Measurements from ENCODE around the gene DACT1. TPM values are rescaled to one million over a fixed set of nuclear protein-coding genes. Genes with fewer than 3 reads are reported as not detected.

Gene DACT1
- total RNA-seq, 2 donors from 2014 or later, result 0.42 to 4.2 TPM

GRCh38 chr14:58634406-58635090, 3.2 kb upstream of the DACT1 start:
- Mint-ChIP-seq H3K9me3 (no peaks in the 10 kb centered on the region), H3K4me1 (peaks cover 52% of the 10 kb centered on the region), H3K27ac (peak overlapping the region; percentile 4), H3K4me3 (no peak overlapping the region), H3K27me3 (ENCODE audit: insufficient read depth) (peaks cover 38% of the 10 kb centered on the region), H3K36me3 (ENCODE audit: low read depth) (no peaks in the 10 kb centered on the region)
- peaks cover 40% of the 10 kb centered on the region for H3K27me3 ChIP-seq (ENCODE audit: control insufficient read depth, insufficient read depth, low read length, poor library complexity, severe bottlenecking)
- H3K36me3 ChIP-seq (ENCODE audit: control insufficient read depth, insufficient read depth, low read length), result no peaks in the 10 kb centered on the region
- no peaks in the 10 kb centered on the region for H3K9me3 ChIP-seq (ENCODE audit: control insufficient read depth, low read length)
- H3K4me3 ChIP-seq (ENCODE audit: low read length), result peak overlapping the region; percentile 57
- peaks cover 18% of the 10 kb centered on the region for H3K4me1 ChIP-seq (ENCODE audit: control insufficient read depth, insufficient read depth, low read length)
- peak overlapping the region; percentile 62 for H3K9ac ChIP-seq (ENCODE audit: extremely low read depth, low read length, poor library complexity, severe bottlenecking)
- TF ChIP-seq, protein P1, sequence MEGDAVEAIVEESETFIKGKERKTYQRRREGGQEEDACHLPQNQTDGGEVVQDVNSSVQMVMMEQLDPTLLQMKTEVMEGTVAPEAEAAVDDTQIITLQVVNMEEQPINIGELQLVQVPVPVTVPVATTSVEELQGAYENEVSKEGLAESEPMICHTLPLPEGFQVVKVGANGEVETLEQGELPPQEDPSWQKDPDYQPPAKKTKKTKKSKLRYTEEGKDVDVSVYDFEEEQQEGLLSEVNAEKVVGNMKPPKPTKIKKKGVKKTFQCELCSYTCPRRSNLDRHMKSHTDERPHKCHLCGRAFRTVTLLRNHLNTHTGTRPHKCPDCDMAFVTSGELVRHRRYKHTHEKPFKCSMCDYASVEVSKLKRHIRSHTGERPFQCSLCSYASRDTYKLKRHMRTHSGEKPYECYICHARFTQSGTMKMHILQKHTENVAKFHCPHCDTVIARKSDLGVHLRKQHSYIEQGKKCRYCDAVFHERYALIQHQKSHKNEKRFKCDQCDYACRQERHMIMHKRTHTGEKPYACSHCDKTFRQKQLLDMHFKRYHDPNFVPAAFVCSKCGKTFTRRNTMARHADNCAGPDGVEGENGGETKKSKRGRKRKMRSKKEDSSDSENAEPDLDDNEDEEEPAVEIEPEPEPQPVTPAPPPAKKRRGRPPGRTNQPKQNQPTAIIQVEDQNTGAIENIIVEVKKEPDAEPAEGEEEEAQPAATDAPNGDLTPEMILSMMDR (conservative IDR thresholded peaks at IDR 0.05), result no peak
- 45 to 62% methylated on average over 4 to 5 of the region's 5 CpGs for WGBS, 2 experiments (ENCODE audit: insufficient coverage in 1 of 2, insufficient read length in 1 of 2)
- no peak for DNase-seq
- H3K27ac ChIP-seq (ENCODE audit: low read depth, low read length), result peak overlapping the region; percentile 4

DNA sequence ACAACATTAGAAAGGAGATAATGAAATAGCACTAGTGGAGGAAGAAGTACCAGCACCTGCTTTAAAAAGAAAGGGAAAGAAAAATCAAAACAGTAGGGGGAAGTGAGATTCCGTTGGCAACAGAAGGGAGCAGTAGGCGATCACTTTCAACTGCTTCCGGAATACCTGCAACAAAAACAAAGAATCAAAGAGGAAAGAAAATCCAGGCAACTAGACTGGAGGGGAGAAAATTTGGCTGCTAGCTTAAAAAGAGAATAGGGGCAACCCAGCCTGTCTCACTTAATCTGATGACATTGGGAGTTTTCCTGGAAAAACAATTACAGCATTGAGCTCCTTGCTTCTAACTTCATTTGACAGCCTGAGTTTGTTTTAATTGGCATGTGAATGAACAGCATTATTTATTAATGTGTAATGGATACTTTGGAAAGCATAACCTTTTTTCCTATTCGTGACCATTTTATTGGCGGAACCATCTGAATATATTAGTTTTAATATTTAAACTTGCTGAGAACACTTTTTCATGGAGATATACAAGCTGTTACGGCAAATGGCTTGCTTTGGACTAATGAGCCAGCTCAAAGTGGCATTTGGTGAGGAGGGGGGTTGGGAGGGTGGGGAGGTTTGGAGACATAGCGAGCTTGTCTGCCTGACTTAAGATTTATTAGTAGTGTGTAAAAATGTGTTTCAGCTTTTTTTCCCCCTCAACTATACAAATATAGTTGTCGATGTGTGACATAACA, 2.5 kb upstream of the DACT1 start:
- Mint-ChIP-seq H3K9me3 (no peaks in the 10 kb centered on the region), H3K27me3 (ENCODE audit: insufficient read depth) (peaks cover 41% of the 10 kb centered on the region), H3K27ac (peak overlapping the region; percentile 4), H3K36me3 (ENCODE audit: low read depth) (no peaks in the 10 kb centered on the region), H3K4me3 (no peak overlapping the region), H3K4me1 (peaks cover 55% of the 10 kb centered on the region)
- peak overlapping the region; percentile 57 for H3K4me3 ChIP-seq (ENCODE audit: low read length)
- peaks cover 18% of the 10 kb centered on the region for H3K4me1 ChIP-seq (ENCODE audit: control insufficient read depth, insufficient read depth, low read length)
- H3K9me3 ChIP-seq (ENCODE audit: control insufficient read depth, low read length), result no peaks in the 10 kb centered on the region
- peak overlapping the region; percentile 4 for H3K27ac ChIP-seq (ENCODE audit: low read depth, low read length)
- no peaks in the 10 kb centered on the region for H3K36me3 ChIP-seq (ENCODE audit: control insufficient read depth, insufficient read depth, low read length)
- peaks cover 40% of the 10 kb centered on the region for H3K27me3 ChIP-seq (ENCODE audit: control insufficient read depth, insufficient read depth, low read length, poor library complexity, severe bottlenecking)
- DNase-seq, result no peak
- H3K9ac ChIP-seq (ENCODE audit: extremely low read depth, low read length, poor library complexity, severe bottlenecking), result peak overlapping the region; percentile 62
- TF ChIP-seq, protein P1 (conservative IDR thresholded peaks at IDR 0.05), result peak; percentile 28
- 28 to 45% methylated on average over 4 to 7 of the region's 8 CpGs for WGBS, 2 experiments (ENCODE audit: insufficient coverage in 1 of 2, insufficient read length in 1 of 2)

- no peaks in the 10 kb centered on the region for H3K9me3 Mint-ChIP-seq
- Histone ChIP-seq H3K27ac (ENCODE audit: low read depth, low read length) (no peak overlapping the region), H3K27me3 (ENCODE audit: control insufficient read depth, insufficient read depth, low read length, poor library complexity, severe bottlenecking) (peaks cover 32% of the 10 kb centered on the region), H3K4me3 (ENCODE audit: low read length) (no peak overlapping the region), H3K9ac (ENCODE audit: extremely low read depth, low read length, poor library complexity, severe bottlenecking) (no peak overlapping the region), H3K9me3 (ENCODE audit: control insufficient read depth, low read length) (no peaks in the 10 kb centered on the region), H3K36me3 (ENCODE audit: control insufficient read depth, insufficient read depth, low read length) (peaks cover 1% of the 10 kb centered on the region), H3K4me1 (ENCODE audit: control insufficient read depth, insufficient read depth, low read length) (peaks cover 18% of the 10 kb centered on the region)
- no peaks in the 10 kb centered on the region for H3K36me3 Mint-ChIP-seq (ENCODE audit: low read depth)
- peaks cover 60% of the 10 kb centered on the region for H3K4me1 Mint-ChIP-seq
- TF ChIP-seq, protein P1 (conservative IDR thresholded peaks at IDR 0.05), result no peak
- WGBS, 2 experiments (ENCODE audit: insufficient coverage in 1 of 2, insufficient read length in 1 of 2), result 60 to 81% methylated on average over 1 to 4 of the region's 4 CpGs
- H3K4me3 Mint-ChIP-seq, result no peak overlapping the region
- H3K27me3 Mint-ChIP-seq (ENCODE audit: insufficient read depth), result peaks cover 41% of the 10 kb centered on the region
- DNase-seq, result no peak
- no peak overlapping the region for H3K27ac Mint-ChIP-seq
Measured at GRCh38 chr14:58636129-58636528, 1.6 kb upstream of the DACT1 start.

Measured in endodermal cell (in vitro differentiated cells).